HG03103 (cell line): ENCODE data around the gene SHFL.

Source experiments
- ATAC-seq: cut with Tn5 transposase; IDR thresholded peaks from one replicate; pipeline ENCODE4 v1.9.1; 2021; ENCODE audit warnings: low read depth; ENCODE audit not compliant: unreplicated experiment

The SHFL gene

DNA sequence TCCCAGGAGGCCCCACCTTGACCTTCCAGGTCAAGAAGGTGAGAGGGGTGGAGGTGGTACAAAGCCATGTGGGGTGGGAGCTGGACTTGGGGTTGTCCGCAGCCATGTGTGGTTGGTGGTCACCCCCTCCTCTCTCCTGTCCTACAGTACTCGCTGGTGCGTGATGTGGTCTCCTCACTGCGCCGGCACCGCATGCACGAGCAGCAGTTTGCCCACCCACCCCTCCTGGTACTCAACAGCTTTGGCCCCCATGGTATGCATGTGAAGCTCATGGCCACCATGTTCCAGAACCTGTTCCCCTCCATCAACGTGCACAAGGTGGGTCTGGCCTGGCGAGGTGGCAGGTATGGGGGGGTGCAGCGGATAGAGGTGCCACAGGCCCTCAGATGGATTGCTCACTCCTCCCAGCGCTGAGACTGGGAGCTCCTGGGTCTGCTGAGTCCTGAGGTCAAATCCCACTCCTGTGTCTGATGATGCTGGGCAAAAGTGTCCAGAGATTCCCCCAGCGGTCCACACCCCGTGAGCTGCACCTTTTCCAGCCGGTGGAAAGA lies 21.8 kb downstream of the SHFL start:
- ATAC-seq, result no peak

GRCh38 chr19:10109528-10109927 lies 23.4 kb downstream of the SHFL start:
- no peak for ATAC-seq

GRCh38 chr19:10110076-10110971 lies 24.2 kb downstream of the SHFL start:
- ATAC-seq, result no peak

DNA sequence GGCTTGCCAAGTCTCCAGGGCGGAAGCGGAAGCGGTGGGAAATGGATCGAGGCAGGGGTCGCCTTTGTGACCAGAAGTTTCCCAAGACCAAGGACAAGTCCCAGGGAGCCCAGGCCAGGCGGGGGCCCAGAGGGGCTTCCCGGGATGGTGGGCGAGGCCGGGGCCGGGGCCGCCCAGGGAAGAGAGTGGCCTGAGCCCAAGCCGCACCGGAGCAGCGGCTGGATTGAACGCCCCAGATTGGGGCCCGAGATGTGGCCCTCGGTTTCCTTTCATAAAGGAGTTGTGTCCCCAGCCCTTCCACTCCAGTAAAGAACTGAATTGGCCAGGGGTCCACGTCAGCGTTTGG lies 24.8 kb downstream of the SHFL start:
- ATAC-seq, result no peak

DNA sequence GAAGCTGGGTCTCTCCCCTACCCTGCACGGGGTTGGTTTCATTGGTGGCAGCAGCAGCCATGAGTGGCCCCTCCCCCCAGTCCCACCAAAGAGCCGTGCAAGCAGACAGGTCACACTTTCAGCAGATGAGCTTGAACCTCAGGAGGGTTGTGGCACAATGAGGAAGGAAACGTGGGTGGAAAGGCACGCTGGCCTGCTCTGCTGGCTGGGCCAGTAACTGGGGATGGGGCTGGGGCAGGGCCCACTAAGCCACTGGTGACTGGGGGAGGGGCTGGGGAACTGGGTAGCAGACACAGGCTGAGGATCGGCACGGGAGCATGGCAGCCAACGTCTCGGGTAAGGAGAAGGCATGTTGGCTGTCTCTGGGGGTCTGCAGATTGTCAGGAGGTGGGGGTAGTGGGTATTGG lies 25.3 kb downstream of the SHFL start, which contains the start of gene P2RY11:
TSS of gene P2RY11 (plus strand) at position 289 of the 407 bp plus-strand sequence. CDS start at position 318, 29 bp downstream.
- ATAC-seq, result no peak

DNA sequence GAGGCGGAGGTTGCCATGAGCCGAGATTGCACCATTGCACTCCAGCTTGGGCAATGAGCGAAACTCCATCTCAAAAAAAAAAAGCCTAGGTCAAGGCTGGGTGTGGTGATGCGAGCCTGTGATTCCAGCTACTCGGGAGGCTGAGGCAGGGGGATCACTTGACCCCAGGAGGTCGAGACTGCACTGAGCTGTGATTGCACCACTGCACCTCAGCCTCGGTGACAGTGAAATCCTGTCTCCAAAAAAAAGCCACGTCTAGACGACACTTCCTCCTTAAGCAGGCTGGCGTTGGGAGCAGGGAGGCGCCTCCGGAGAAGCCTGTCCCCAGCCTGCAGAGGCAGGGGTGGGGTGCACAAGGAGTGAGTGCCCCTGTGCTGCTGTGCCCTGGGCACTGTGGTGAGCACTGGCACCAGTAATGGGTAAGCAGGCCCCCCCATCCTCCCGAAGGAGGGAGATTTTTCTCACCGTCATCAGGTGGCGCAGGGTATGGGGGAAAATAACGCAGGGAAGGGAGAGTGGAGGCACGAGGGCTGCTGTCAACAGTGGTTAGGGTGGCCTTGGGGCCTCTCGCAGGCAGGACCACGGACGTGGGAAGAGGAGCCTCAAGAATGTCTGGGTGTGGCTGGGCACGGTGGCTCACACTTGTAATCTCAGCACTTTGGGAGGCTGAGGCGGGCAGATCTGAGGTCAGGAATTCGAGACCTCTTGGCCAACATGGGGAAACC lies 26.1 kb downstream of the SHFL start:
- ATAC-seq, result no peak

DNA sequence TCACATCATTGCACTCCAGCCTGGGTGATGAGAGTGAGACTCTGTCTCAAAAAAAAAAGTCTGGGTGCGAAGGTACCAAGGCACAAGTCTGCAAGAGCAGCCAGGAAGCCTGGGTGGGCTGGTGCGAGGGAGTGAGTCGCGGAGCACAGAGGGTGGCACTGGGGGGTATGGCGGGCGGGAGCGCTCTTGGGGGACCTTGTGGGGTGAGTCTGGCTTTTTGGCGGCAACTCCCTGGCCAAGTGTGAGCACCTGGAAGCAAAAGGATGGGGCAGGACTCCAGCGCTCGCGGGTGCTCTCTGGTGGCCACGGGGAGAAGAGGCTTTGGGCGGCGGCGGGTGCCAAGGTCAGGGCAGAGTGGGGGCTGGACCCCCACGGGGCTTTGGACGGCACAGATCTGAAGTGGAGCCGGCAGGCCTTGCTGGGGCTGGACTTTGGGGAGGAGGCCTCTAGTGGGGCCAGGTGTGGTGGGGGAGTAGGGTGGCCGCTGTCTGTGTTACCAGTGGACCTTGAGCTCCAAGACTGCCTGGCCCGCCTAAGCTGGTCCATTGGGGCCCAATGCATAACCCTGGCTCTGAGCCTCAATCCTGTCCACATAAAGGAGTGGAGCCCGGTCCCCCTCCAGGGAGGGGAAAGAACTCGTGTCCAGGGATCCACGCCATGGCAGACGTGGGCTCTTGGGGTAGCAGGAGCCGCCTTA lies 26.9 kb downstream of the SHFL start:
- no peak for ATAC-seq

GRCh38 chr19:10113592-10113963 lies 27.5 kb downstream of the SHFL start:
- ATAC-seq, result no peak

DNA sequence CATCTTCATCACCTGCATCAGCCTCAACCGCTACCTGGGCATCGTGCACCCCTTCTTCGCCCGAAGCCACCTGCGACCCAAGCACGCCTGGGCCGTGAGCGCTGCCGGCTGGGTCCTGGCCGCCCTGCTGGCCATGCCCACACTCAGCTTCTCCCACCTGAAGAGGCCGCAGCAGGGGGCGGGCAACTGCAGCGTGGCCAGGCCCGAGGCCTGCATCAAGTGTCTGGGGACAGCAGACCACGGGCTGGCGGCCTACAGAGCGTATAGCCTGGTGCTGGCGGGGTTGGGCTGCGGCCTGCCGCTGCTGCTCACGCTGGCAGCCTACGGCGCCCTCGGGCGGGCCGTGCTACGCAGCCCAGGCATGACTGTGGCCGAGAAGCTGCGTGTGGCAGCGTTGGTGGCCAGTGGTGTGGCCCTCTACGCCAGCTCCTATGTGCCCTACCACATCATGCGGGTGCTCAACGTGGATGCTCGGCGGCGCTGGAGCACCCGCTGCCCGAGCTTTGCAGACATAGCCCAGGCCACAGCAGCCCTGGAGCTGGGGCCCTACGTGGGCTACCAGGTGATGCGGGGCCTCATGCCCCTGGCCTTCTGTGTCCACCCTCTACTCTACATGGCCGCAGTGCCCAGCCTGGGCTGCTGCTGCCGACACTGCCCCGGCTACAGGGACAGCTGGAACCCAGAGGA lies 28.0 kb downstream of the SHFL start:
- ATAC-seq, result no peak

DNA sequence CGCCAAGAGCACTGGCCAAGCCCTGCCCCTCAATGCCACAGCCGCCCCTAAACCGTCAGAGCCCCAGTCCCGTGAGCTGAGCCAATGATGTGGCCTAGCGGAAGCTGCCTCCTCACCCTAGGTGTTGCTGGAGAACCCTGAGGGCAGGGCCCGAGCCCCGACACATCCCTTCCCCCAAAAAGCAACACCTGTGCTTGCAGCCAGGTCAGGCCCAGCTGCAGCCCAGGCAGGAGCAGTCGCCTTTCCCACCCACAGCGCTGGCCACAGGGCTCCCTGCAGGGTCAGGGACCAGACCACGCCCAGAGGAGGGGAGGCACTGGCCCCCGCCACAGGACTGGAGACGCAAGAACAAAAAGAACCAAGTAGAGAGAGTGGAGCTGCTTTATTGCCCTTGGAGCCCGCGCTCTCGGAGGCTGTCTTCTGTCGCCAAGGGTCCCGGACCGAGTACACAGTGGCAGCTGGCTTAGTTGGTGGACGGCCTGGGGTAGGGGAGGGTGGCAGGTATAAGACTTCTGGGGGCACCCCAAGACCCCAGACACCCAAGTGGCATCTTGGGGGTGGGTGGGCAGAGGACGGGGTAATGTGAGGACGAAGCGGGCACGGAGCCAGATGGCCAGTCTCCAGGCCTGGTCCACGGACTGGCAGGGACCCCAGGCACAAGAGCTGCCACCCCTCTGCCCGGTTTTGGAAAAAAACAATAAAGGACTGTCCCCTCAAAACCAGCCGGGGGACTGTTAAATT lies 28.7 kb downstream of the SHFL start:
- ATAC-seq, result no peak

- no peak for ATAC-seq
These were observed 29.4 kb downstream of the SHFL start for GRCh38 chr19:10115392-10116084.

GRCh38 chr19:10116085-10116865 lies 30.2 kb downstream of the SHFL start:
- no peak for ATAC-seq

GRCh38 chr19:10116866-10117616 lies 30.9 kb downstream of the SHFL start:
- no peak for ATAC-seq

DNA sequence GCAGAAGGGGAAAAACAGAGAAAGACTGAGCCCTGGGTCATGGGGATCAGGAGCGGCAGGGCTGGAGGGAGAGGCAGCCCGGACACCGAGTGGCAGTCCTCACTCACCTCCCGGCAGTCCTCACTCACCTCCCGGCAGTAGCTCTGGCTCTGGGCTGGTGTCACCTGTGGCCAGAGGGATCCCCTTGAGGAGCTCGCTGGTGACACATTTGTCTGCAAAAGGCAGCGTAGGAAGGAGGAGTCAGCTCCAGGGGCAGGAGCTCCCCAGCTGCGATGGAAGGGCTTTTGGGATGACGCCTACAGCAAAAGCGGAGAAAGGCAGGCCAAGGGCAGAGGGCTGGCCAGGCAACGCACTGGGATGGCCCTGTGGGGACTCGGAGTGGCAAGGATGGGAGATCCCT lies 32.8 kb downstream of the SHFL start:
- no peak for ATAC-seq

DNA sequence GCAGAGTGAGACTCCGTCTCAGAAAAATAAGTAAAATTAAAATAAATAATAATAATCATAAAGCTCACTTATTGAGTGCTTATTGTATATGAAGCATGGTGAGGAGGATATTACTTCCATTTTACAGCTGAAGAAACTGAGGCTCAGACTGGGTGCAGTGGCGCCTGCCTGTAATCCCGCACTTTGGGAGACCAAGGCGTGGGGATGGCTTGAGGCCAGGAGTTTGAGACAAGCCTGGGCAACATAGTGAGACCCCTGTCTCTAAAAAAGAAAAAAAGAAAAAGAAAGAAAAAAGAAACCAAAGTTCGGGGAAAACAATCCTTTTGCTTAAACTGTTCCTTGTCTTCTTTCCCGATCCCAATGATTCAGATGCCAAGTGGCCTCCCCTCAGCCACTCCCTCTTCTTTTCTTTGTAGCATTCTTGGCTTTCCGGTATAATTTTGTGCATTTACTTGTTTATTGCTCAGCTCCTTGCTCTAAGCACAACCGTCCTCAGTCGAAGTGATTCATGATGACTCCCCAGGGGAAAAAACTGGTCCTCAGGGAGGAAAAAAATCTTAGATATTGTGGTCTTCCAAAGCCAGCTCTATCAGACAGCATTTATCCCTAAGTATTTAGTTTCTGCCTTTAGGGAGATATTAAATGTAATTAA lies 34.5 kb downstream of the SHFL start:
- ATAC-seq, result no peak

DNA sequence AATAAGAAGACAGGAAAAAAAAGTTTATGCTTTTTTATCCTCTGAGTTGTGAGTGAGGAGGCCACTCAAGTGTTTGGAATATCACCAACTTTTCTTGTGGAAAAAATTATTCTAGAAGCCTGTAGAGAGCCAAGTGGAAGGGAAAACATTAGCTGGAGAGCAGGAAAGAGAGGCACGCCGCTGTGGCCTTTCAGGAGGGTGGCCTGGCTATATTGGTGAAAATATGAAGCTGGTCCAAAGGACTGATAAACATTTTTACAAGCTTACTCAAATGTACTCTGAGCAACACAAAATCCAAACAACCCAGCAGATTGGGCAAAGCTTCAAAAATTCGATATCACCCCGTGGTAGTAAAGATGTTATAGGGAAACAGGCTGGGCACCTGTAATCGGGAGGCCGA lies 35.9 kb downstream of the SHFL start:
- ATAC-seq, result no peak

GRCh38 chr19:10124429-10124828 lies 38.3 kb downstream of the SHFL start:
- ATAC-seq, result no peak
